WTC11 (cell line): Measurements from ENCODE around the gene TTC14.

ENCODE experiments used
- CTCF ChIP-seq: fragments of 200-600 bp; IDR thresholded peaks from 2 replicates; pipeline ENCODE4 v1.8.0; 2022; ENCODE audit warnings: antibody characterized with exemption
- E2F4 ChIP-seq: sonication (generic); formaldehyde crosslinking; IDR thresholded peaks from 2 replicates; pipeline ENCODE4 v1.8.1; 2022; ENCODE audit warnings: low read depth, mild to moderate bottlenecking, moderate library complexity, missing genetic modification reagents, borderline replicate concordance
- ELF4 ChIP-seq: sonication (generic); formaldehyde crosslinking; IDR thresholded peaks from 2 replicates; pipeline ENCODE4 v1.8.1; 2022; ENCODE audit warnings: low read depth, mild to moderate bottlenecking, moderate library complexity, missing genetic modification reagents
- KAT7 ChIP-seq: sonication (generic); formaldehyde crosslinking; IDR thresholded peaks from 2 replicates; pipeline ENCODE4 v1.8.1; 2023; ENCODE audit warnings: missing genetic modification reagents, mild to moderate bottlenecking, borderline replicate concordance
- MAX ChIP-seq: sonication (generic); formaldehyde crosslinking; IDR thresholded peaks from 2 replicates; pipeline ENCODE4 v1.8.0; 2022; ENCODE audit warnings: mild to moderate bottlenecking, missing genetic modification reagents
- NR2C2 ChIP-seq: sonication (generic); formaldehyde crosslinking; IDR thresholded peaks from 2 replicates; pipeline ENCODE4 v1.8.0; 2022; ENCODE audit warnings: mild to moderate bottlenecking, missing genetic modification reagents
- TEAD4 ChIP-seq: sonication (generic); formaldehyde crosslinking; IDR thresholded peaks from 2 replicates; pipeline ENCODE4 v1.8.0; 2022; ENCODE audit warnings: mild to moderate bottlenecking, missing genetic modification reagents
- TP53 ChIP-seq: sonication (generic); formaldehyde crosslinking; IDR thresholded peaks from 2 replicates; pipeline ENCODE4 v1.8.1; 2023; ENCODE audit warnings: mild to moderate bottlenecking, missing genetic modification reagents
- USF2 ChIP-seq: sonication (generic); formaldehyde crosslinking; IDR thresholded peaks from 2 replicates; pipeline ENCODE4 v1.8.1; 2023; ENCODE audit warnings: mild to moderate bottlenecking, missing genetic modification reagents, moderate library complexity
- ZNF121 ChIP-seq: sonication (generic); formaldehyde crosslinking; IDR thresholded peaks from 2 replicates; pipeline ENCODE4 v1.8.0; 2023; ENCODE audit warnings: missing genetic modification reagents

- TF ChIP-seq TP53 (CRISPR knock-in tag) (no peak), CTCF (no peak), MAX (no peak), USF2 (CRISPR knock-in tag) (no peak), KAT7 (CRISPR knock-in tag) (no peak), NR2C2 (CRISPR knock-in tag) (no peak), E2F4 (CRISPR knock-in tag) (no peak), ELF4 (no peak), ZNF121 (CRISPR knock-in tag) (no peak), TEAD4 (CRISPR knock-in tag) (no peak)
These were observed 21.0 kb upstream of the TTC14 start for GRCh38 chr3:180580934-180581333.
